ENCODE data around the gene IER5. TPM values are rescaled to one million over a fixed set of nuclear protein-coding genes. Genes with fewer than 3 reads are reported as not detected.

Gene IER5
- total RNA-seq, 1 experiment from 2014 or later: 18.2 TPM

- TF ChIP-seq ZNF263 (CRISPR knock-in tag; IDR thresholded peaks at IDR 0.05; ENCODE audit: low read depth): no peak
- no peak for TF ChIP-seq ZNF532 (CRISPR knock-in tag; IDR thresholded peaks at IDR 0.05; ENCODE audit: borderline replicate concordance)
- no peak; the same call in 1 of the 2 replicates for TF ChIP-seq KAT7 (CRISPR knock-in tag; IDR thresholded peaks at IDR 0.05; ENCODE audit: borderline replicate concordance)
- TF ChIP-seq SP1 (CRISPR knock-in tag; conservative IDR thresholded peaks at IDR 0.05): peak; percentile 54
- TF ChIP-seq TCF7 (CRISPR knock-in tag; IDR thresholded peaks at IDR 0.05; ENCODE audit: low read depth): no peak
- TF ChIP-seq NFE2L1 (CRISPR knock-in tag; IDR thresholded peaks at IDR 0.05): no peak; the same call in 1 of the 2 replicates
- TF ChIP-seq SMAD3 (CRISPR knock-in tag; IDR thresholded peaks at IDR 0.05; ENCODE audit: borderline replicate concordance): peak; percentile 46; the same call in 1 of the 2 replicates
- peak; percentile 69; the same call in 1 of the 2 replicates for TF ChIP-seq TEAD1 (CRISPR knock-in tag; IDR thresholded peaks at IDR 0.05)
- TF ChIP-seq CREM (CRISPR knock-in tag; IDR thresholded peaks at IDR 0.05): 0 out of 2 replicates have a peak, but pooled peaks have one; percentile 19
- TF ChIP-seq ZNF281 (CRISPR knock-in tag; IDR thresholded peaks at IDR 0.05): peak; percentile 47; the same call in 1 of the 2 replicates
- TF ChIP-seq NR1H2 (CRISPR knock-in tag; IDR thresholded peaks at IDR 0.05): no peak
- no peak for TF ChIP-seq GRHL2 (CRISPR knock-in tag; IDR thresholded peaks at IDR 0.05; ENCODE audit: insufficient replicate concordance, severe bottlenecking)
- no peak for TF ChIP-seq ERG (CRISPR knock-in tag; IDR thresholded peaks at IDR 0.05)
- TF ChIP-seq PREB (CRISPR knock-in tag; IDR thresholded peaks at IDR 0.05; ENCODE audit: borderline replicate concordance): no peak
- TF ChIP-seq E2F5 (CRISPR knock-in tag; IDR thresholded peaks at IDR 0.05): no peak
- TF ChIP-seq SMAD4 (CRISPR knock-in tag; IDR thresholded peaks at IDR 0.05): no peak
- no peak for TF ChIP-seq SOX15 (CRISPR knock-in tag; IDR thresholded peaks at IDR 0.05)
- no peak for TF ChIP-seq ZNF512 (CRISPR knock-in tag; IDR thresholded peaks at IDR 0.05; ENCODE audit: borderline replicate concordance)
- TF ChIP-seq NR2C2 (CRISPR knock-in tag; IDR thresholded peaks at IDR 0.05): no peak
- TF ChIP-seq ZBTB43 (CRISPR knock-in tag; IDR thresholded peaks at IDR 0.05): no peak
These were observed 16.9 kb downstream of the IER5 start (continued) for GRCh38 chr1:181105134-181106021.
